DND-41 (cell line): ENCODE data around the gene LRRC72.

Experiments
- EZH2 ChIP-seq: IDR thresholded peaks from 3 replicates; pipeline ENCODE4 v1.6.1; 2012; ENCODE audit warnings: borderline replicate concordance, low read depth, mild to moderate bottlenecking, moderate library complexity, low read length, inconsistent platforms; ENCODE audit not compliant: severe bottlenecking
- TF ChIP-seq, protein P1 (sequence below): IDR thresholded peaks from 2 replicates; pipeline ENCODE4 v1.5.1; 2012; ENCODE audit warnings: borderline replicate concordance, low read length, moderate library complexity, mild to moderate bottlenecking; ENCODE audit not compliant: poor library complexity, severe bottlenecking; ENCODE audit errors: extremely low read depth

DNA sequence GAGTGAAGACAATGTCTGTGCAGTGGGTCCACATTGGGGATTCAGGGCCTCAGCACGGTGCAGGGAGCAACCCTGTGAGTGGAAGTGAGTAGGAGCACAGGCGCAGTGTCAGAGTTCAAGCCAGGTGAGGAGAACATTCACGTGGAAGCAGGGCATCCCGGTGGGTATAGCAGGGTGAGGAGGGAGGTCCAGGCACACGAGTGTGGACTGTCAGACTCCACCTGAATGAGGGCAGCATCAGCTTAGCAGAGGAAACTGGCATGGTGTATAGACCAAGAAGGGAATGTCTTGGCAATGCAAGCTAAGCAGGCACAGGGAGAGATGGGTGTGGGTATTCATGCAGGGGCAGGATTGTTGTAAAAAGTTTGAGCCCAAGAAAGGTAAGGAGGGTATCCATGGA lies 15.3 kb upstream of the LRRC72 start:
- TF ChIP-seq, protein P1, sequence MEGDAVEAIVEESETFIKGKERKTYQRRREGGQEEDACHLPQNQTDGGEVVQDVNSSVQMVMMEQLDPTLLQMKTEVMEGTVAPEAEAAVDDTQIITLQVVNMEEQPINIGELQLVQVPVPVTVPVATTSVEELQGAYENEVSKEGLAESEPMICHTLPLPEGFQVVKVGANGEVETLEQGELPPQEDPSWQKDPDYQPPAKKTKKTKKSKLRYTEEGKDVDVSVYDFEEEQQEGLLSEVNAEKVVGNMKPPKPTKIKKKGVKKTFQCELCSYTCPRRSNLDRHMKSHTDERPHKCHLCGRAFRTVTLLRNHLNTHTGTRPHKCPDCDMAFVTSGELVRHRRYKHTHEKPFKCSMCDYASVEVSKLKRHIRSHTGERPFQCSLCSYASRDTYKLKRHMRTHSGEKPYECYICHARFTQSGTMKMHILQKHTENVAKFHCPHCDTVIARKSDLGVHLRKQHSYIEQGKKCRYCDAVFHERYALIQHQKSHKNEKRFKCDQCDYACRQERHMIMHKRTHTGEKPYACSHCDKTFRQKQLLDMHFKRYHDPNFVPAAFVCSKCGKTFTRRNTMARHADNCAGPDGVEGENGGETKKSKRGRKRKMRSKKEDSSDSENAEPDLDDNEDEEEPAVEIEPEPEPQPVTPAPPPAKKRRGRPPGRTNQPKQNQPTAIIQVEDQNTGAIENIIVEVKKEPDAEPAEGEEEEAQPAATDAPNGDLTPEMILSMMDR, result no peak
- TF ChIP-seq EZH2, result no peak
